Left colon (tissue), 2 donors: Measurements from ENCODE around the gene HLA-B. TPM values are rescaled to one million over a fixed set of nuclear protein-coding genes. Genes with fewer than 3 reads are reported as not detected.
"Not testable (repeated sequence)": the region's sequence is repeated elsewhere in the genome, so short reads cannot be mapped to it uniquely, and the experiment has no call there.

Experiments used
- ATAC-seq: fragments of 200-7000 bp; cut with Tn5 transposase; one replicate; pipeline ENCODE4 v1.9.1; 2020; ENCODE audit warnings: mild to moderate bottlenecking, moderate library complexity
- DNase-seq, 2 donors: peaks; one replicate each; pipeline ENCODE4 v3.0.0-alpha.2; 2020
- intact Hi-C, 2 donors: fragments of 100-400 bp; cut with DNase I in 1 of 2; cut with micrococcal nuclease in 1 of 2; formaldehyde crosslinking; loops; one replicate each; pipeline versions ENCODE4 v1.11.2 to v1.14.0; 2022; cut with DNase I, micrococcal nuclease
- total RNA-seq, 2 donors: library from RNA; stranded (reverse); fragmentation: NEBNext Ultra II Directional; extraction: Animal tissue kit (Norgen Biotek cat#: 25700); gene quantifications; one replicate each; pipeline ENCODE4 v1.2.1, GENCODE V29; 2021
- donor health status: DM: no; HTN: no; CAD: no.
- donor health status: DM: yes; HTN: yes; CAD: no.

Gene HLA-B
- total RNA-seq, 2 donors from 2014 or later = 1,508 to 2,239 TPM

DNA sequence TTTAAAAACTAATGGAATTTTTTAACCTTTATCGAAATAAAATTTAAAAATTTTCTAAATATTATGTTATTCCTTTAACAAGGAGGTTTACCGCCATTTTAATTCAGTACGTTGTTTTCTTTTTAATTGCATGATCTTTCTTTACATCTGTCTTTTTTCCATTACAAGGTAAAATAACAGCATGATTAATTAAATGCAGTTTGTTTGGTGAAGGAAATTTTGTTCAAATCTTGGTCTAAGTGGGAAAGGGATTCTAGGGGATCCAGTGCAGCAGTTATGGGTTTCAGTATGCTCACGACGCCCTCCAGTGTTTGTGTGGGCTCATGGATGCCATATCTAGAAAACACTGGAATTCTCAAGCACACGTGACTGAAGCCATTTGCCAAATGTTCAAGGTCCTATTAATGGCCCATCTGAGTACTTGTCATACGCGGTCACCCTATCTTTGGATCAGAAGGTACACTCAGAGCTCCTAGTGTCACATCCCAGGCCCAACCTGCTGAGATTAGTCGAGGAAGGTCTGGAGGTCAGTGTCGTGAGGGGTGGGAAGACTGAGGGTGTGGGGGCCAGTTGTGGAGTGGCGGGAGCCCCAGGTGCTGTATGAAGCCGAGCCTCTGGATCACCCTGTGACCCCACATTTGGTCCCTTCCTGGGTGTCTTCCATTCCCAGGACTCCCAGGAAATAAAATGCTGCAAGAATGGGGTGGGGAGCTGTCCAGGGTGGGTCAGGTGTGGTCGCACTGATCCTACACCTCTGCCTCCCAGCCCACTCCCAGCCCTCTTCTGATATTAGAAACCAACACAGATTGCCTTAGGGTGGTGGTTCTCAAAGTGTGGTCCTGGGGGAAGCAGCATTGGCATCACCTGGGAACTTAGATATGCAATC, 32.2 kb upstream of the HLA-B start:
- DNase-seq, intact Hi-C loops: not testable (repeated sequence)
- ATAC-seq = peak; percentile 23

DNA sequence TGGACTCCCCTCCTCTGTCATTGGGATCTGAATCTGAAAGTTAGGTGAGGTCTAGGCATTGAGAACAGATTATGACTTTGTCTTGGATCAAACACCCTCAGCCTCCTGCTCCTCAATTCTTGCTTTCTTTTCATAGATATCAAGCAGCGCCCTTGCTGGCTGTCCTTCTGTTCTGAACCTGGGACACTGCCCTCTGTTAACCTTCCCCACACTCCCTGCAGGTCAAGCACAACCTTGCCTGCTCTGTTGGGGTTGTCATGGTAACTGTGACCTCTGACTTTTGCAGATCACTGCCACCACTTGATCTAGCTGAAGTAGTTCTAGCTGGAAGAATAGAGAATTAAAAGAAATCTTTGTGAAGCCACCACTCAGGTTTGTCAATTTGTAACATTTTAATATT, 30.0 kb upstream of the HLA-B start:
- intact Hi-C loops = no loop called here
- ATAC-seq (no peak), DNase-seq (no peak)

DNA sequence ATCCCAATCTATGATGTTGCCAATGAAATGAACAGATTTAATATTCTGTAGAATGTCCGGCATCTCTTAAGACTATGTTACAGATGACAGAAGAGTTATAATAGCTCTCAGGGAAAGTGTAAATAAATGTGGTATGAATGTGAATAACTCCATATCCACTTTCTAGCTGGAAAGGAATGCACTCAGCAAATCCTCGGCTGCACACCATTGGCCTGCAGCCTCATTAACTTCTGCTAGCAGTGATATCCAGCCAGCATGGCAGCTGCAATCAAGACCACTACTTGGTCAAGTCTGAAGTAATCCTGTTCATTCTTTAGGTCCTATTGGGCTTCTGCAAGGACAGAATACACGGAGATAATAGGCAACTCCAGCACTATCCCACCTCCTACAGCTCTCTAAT, 29.1 kb upstream of the HLA-B start:
- DNase-seq (no peak), ATAC-seq (no peak)
- intact Hi-C loops = no loop called here

DNA sequence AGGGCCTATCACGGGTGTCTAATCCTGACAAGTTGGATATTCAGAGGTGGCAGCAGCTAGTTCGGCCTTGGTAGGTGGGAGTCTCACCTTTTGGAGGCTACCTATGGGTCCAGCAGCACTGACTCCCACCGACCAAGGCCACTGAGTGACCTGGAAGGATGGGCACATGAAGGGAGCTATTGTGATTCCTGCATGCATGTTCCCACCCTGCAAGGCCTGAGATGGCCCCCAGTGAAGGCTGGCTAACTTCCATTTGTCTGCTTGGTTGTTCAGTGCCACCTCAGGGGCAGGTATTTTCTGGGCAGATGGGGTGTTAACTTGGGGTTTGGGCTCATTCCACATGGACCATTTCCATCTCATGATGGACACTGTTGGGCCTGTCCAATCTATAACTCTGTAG, 28.1 kb upstream of the HLA-B start:
- no peak for ATAC-seq
- intact Hi-C loops = no loop called here
- DNase-seq = no peak

DNA sequence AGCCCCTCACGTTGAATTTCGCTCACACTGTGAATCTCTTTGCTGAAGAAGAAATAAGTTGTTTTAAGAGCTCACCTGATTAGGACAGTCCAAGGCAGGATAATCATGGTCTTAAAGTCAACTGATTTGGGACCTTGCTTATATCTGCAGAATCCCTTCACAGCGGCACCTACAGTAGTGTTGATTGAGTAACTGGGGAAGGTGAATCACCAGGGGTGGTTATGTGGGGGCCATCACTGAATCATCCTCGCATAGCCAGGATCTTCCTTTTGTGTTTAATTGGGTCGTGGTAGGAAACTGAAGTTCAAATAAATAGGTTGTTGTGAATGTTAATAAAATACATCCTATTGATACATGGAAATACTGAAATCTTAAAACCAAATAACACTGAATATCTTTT, 26.2 kb upstream of the HLA-B start:
- ATAC-seq = no peak
- intact Hi-C loops = no loop called here
- DNase-seq = no peak

DNA sequence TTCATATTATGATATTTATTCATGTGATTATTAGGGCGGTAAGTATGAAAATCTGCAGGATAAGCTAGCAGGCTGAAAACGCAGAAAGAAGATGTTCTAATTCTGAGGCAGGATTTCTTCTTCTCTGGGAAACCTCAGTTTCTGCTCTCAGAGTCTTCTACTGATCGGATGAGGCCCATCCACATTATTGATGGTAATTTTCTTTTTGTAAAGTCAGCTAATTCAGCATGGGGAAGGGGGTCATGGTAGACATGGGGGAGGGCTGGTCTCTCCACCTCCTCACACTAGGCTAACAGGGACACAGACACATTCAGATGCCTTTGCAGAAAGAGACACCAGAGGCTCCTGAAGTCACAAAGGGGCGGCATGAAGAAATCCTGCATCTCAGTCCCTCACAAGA, 24.7 kb upstream of the HLA-B start:
- intact Hi-C loops = no loop called here
- DNase-seq = no peak
- no peak for ATAC-seq

DNA sequence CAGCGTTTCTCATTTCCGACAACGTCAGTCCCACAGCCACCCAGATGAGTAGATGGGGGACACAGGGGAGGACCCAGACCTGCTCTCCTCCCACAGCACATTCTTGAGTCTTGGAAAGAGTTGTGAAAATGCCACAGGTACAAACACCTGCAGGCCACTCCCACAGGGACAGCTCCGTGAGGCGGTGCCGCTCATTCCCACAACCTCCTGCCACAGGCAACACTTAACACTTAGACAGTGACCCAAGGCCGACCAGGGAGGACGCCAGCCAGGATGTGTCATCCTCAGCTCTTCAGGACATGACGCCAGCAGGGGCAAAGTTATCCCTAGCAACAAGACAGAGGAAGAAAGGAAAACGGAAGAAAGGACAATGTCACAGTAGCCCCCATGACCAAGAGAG, 22.9 kb upstream of the HLA-B start:
- ATAC-seq = peak; percentile 79
- peak; percentile 64 to 72 for DNase-seq
- intact Hi-C loops = no loop called here

DNA sequence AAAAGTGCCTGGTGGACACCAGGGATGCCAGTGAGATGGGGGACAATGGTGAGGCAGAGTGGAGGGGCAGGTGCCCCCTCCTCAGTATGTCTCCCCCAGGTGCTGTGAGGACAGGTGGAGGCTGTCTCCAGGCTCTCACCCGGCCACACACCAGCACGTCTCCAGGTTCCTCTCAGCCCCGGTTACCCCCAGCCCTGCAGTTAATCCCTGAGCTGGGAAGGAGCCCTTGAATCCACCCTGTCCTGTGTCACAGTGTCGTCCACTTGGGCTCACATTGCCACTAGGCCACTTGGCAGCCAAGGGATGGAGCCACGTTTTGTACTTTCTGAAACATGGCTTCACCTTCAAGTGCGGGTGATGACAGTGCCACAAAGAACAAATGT, 21.7 kb upstream of the HLA-B start:
- DNase-seq (no peak), ATAC-seq (peak; percentile 5)
- intact Hi-C loops = no loop called here

DNA sequence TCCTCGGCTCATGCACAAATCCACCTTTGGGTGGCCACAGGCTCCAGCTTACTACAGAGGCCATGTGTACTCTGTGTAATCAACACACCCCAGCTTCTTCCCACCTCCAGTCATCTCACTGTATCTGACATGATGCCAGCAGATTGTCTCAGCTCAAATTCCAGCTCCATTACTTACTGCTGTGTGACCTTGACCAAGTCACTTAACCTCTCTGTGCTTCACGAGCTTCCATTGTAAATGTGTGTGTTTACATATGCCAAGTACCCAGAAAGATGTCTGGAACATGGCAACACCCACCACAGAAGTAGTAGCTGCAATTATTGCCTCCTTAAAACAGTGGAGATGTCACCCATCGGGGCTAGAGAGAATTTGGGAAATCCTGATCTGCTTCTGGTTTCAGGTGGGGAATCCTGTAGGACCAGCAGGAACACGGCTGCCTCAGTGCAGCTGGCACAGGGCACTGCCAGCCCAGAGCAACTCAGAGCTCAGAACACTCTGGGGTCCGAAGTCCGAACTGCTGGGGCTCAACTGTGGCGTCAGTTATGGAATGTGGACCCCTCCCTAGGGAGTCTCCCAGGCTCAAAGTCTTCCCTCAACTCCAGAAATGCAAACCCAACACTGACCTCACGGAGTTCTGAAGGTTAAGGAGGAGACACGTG, 21.2 kb upstream of the HLA-B start:
- intact Hi-C loops = no loop called here
- peak; percentile 72 to 84 for DNase-seq

DNA sequence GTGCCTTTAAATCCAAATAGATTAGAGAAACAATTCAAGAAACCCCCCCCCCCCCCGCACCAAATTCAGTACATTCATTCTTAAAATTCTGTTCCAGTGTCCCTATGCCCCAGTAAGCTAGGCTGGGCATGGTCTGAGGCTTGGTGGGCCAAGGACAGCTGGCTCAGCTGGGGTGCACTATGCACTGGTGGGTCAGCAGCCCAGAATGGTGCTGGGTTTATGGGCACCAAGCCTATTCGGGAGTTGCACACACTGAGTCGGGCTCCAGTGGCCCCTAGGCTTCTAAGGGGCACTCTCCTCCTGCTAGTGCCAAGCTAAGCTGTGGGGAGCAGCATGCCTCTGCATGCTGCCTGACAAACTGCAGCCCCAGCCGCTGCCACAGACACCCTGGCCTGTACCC, 20.1 kb upstream of the HLA-B start:
- ATAC-seq (no peak), DNase-seq (no peak)
- intact Hi-C loops = no loop called here

More for the DNA sequence above, 21.2 kb upstream of the HLA-B start:
- peak; percentile 85 for ATAC-seq

DNA sequence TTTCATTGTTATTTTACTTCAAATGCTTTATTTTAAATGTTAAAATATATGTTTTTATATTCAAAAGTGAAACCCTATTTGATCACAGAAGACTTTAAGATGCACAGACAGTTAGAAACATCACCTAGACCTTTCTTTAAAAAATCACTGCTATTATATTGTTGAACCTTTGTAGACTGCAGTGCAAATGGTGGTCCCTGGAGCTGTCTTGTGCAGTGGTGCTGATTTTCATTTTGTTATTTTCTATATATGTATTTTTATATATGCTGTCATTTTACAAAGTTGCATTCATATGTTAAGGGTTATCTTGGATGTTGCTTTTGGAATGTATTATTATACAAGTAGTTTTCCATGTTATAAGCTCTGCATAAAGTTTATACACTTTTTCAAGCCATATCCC, 18.7 kb upstream of the HLA-B start:
- ATAC-seq = no peak
- DNase-seq = no peak

DNA sequence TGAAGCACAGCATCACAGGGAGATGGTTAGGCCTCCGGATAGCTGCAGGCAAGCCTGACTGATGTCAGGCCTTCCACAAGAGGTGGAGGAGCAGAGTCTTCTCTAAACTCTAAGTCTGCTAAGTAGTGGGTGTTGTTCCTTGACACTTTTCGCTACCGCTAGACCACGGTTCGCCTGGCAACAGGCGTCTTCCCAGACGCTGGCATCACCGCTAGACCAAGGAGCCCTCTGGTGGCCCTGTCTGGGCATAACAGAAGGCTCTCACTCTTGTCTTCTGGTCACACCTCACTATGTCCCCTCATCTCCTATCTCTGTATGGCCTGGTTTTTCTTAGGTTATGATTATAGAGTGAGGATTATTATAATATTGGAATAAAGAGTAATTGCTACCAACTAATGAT, 17.1 kb upstream of the HLA-B start:
- peak in 1 of 2 donors; percentile 69 for DNase-seq
- ATAC-seq, intact Hi-C loops: not testable (repeated sequence)

More for the DNA sequence above, 18.7 kb upstream of the HLA-B start:
- intact Hi-C loops = no loop called here

DNA sequence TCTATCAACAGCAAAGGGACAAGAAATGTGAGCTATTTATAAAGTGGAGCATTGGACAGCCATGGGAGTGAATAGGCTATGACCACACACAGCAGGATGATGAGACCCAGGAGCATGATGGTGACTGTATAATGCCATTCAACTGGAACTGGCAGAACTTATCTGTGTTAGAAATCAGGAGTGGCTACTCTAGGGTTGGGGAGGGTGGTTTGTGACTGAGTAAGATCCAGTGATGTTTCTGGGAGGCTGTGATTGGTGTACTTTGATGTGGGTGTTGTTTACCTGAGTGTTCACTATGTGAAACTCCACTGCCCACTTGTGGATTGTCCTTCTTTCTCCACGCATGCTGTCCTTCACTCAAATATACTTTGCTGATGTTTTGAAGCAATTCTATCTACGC, 11.5 kb upstream of the HLA-B start:
- ATAC-seq = no peak
- intact Hi-C loops = loop anchor here (5.0 kb wide), 2 partner anchors 171 to 231 kb away; partner anchors contain the start of gene PSORS1C2 (in 1 of the 2)

DNA sequence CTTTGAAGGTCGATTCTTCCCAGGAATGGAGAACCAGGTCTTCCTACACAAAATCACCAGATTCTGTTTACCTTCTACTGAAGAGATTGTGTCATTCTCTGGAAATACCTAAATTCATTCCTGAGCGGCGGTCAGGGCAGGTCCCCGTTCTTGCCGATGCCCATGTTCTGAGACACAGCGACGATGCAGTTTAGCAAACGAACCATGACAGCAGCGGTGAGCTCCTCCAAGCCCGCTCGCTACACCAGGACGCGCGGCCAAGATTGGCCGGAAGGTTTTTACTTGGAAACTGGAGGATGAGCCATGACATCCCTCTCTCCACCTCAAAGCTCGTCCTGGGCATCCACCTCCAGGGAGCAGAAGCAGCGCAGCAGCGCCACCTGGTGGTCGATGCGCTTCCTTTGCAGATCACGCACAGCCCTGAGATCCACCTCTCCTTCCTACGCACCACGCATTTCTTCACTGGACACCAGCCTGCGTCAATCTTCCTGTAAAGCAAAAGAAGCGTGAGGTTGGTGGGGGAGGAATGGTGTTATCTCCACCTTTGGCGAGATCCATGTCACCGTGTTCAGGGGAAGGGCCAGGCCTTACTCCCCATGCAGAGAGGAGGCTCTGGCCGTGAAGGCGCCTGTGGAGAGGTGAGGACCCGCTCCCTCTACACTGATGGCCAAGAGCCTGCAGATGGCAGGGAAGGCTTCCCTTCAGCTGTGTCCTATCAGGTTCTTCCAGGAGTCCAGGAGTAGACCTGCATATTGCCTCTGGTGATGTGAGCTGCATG, 9.9 kb upstream of the HLA-B start:
- ATAC-seq = peak; percentile 99
- intact Hi-C loops = loop anchor here (5.0 kb wide), 2 partner anchors 170 to 230 kb away; partner anchors contain the start of gene PSORS1C2 (in 1 of the 2)
- peak; percentile 82 to 94 for DNase-seq

More for the DNA sequence above, 11.5 kb upstream of the HLA-B start:
- DNase-seq = no peak

DNA sequence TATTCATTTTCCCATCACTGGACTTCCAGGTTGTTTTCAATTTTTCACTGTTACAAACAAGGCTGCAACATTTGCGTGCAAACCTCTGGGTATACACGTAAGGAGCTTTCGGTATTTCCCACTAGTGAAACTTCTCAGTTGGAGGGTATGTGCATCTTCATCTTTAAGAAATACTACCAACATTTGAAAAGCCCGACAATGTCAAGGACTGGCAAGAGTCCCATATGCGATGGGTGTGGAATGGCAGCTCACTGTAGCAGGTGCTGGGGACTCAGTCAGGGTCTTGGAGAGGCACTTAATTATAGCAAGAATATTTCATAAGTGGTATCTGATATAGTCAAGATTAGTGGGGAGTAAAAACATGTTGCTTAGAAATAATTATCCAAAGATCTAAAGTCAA, 8.9 kb upstream of the HLA-B start:
- intact Hi-C loops = loop anchor here (5.0 kb wide), 2 partner anchors 169 to 229 kb away; partner anchors contain the start of gene PSORS1C2 (in 1 of the 2)
- DNase-seq = no peak

DNA sequence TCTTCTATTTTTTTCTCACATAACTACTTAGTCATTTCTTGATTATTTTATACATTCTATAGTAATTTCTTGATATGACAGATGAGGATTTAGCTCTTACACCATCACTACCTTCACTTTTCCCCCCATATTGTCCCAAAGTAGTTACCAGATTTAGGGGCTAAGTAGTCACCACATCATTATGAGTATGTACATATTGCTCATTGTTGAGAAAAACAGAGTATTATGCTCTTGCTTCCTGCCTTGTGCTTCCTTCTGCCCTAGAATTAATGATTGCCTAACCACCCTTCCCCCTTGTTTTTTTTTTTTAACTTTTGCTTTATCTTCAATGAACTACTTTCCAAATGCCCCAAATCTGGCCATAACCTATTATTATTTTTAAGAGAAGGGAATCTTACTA, 6.8 kb upstream of the HLA-B start:
- DNase-seq (no peak), ATAC-seq (no peak)
- intact Hi-C loops = no loop called here

More for the DNA sequence above, 8.9 kb upstream of the HLA-B start:
- ATAC-seq = no peak

DNA sequence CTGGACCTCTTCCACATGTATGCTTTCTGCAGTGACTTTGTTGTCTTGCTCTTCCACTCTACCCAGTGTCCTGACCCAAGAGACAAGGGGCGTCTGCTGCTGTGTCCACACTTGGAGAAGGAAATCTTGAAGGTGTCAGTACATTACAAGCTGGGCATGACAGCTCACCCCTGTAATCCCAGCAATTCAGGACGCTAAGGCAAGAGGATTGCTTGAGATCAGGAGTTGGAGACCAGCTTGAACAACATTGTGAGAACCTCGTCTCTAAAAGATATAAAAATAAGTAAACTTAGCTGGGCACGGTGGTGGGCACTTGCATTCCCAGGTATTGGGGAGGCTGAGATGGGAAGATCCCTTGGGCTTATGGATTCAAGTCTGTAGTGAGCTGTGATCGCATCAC, 5.8 kb upstream of the HLA-B start:
- no peak for ATAC-seq
- no peak for DNase-seq
- intact Hi-C loops = no loop called here

DNA sequence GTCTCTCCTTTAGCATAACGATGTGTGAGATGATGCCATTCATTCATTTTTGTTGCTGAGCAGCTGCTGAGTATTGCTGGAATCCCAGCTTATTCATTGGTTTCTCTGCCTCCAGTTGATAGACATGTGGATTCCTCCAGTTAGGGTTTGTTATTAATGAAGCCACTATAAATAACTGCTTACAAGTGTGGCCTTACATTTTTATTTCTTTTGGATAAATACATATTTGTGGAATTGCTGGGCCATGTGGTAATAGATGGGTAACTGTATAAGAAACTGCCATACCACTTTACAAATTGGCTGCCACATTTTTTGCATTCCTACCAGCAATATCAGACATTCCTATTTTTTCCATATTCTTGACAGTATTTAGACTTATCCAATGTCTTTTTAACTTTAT, 2.6 kb upstream of the HLA-B start:
- ATAC-seq (no peak), DNase-seq (no peak)
- intact Hi-C loops = loop anchor here in 1 of 2 donors (10.0 kb wide), 1 partner anchor 85 kb away; the partner anchor contains the start of gene HLA-C

DNA sequence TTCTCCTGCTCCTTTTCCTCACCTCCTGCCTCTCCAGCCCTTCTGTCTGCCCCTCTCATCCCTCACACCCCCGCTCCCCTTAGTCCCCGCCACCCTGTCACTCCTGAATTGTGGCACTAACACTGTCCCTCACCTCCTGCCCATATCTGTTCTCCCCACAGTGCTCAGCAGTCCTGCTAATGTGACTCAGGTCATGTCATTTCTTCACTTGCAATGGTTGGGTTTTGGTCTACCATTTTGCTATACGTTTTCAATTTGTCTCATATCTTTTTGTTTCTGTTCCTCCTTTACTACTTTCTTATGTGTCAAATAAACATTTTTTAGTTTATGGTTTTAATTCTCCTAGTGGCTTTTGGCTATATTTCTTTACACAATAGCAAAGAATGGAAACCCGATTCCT, 1.3 kb upstream of the HLA-B start:
- intact Hi-C loops = loop anchor here in 1 of 2 donors (10.0 kb wide), 1 partner anchor 84 kb away; the partner anchor contains the start of gene HLA-C

More for the DNA sequence above, 1.3 kb upstream of the HLA-B start:
- ATAC-seq (no peak), DNase-seq (no peak)
